Immature natural killer cell (primary cell): ENCODE results near the gene CYP24A1. TPM values are rescaled to one million over a fixed set of nuclear protein-coding genes. Genes with fewer than 3 reads are reported as not detected.

Experiments
- DNase-seq, 3 donors: peaks; one replicate each; pipeline ENCODE4 v3.0.0; 2022; ENCODE audit warnings: mixed read lengths in 1 of 3
- H3K27ac Mint-ChIP-seq, 6 donors: one replicate each; pipeline ENCODE4 v1.8.0; 2020; ENCODE audit warnings: mixed read lengths in 6 of 6, mild to moderate bottlenecking in 5 of 6, inconsistent platforms in 4 of 6, moderate library complexity in 3 of 6
- H3K27me3 Mint-ChIP-seq, 3 donors: one replicate each; pipeline ENCODE4 v1.8.0; 2020 to 2021; ENCODE audit warnings: low read depth in 3 of 3, mild to moderate bottlenecking in 3 of 3, mixed read lengths in 3 of 3, moderate library complexity in 3 of 3, inconsistent platforms in 1 of 3
- H3K36me3 Mint-ChIP-seq, 3 donors: one replicate each; pipeline ENCODE4 v1.8.0; 2020; ENCODE audit warnings: mixed read lengths in 3 of 3, inconsistent platforms in 2 of 3, mild to moderate bottlenecking in 2 of 3
- H3K4me1 Mint-ChIP-seq, 2 donors: one replicate each; pipeline ENCODE4 v1.8.0; 2020; ENCODE audit warnings: inconsistent platforms in 2 of 2, mild to moderate bottlenecking in 2 of 2, mixed read lengths in 2 of 2, moderate library complexity in 1 of 2
- H3K4me3 Mint-ChIP-seq, 5 donors: one replicate each; pipeline ENCODE4 v1.8.0; 2020; ENCODE audit warnings: mild to moderate bottlenecking in 5 of 5, mixed read lengths in 5 of 5, inconsistent platforms in 3 of 5, moderate library complexity in 3 of 5
- H3K9me3 Mint-ChIP-seq, 6 donors: one replicate each; pipeline ENCODE4 v1.8.0; 2020; ENCODE audit warnings: mild to moderate bottlenecking in 6 of 6, mixed read lengths in 6 of 6, inconsistent platforms in 4 of 6, moderate library complexity in 3 of 6
- polyA plus RNA-seq, 3 donors: library from polyadenylated mRNA; unstranded; fragments of 300-500 nt; fragmentation: Illumina TruSeq; gene quantifications; one replicate each; pipeline ENCODE4 v1.2.3, GENCODE V29; 2021

CYP24A1 gene
- polyA plus RNA-seq, 3 donors from 2014 or later: not detected

- H3K27me3 Mint-ChIP-seq: peaks cover 0 to 5% (median 3%) of the 10 kb centered on the region in 3 donors
Measured at GRCh38 chr20:54152227-54153040, 21.4 kb downstream of the CYP24A1 start.

GRCh38 chr20:54151511-54152226, 22.1 kb downstream of the CYP24A1 start:
- Mint-ChIP-seq H3K36me3 (no peaks in the 10 kb centered on the region), H3K27ac (no peak overlapping the region), H3K9me3 (no peaks in the 10 kb centered on the region)

More at GRCh38 chr20:54152227-54153040, 21.4 kb downstream of the CYP24A1 start:
- DNase-seq: no peak
- no peaks in the 10 kb centered on the region for H3K36me3 Mint-ChIP-seq
- no peaks in the 10 kb centered on the region for H3K9me3 Mint-ChIP-seq
- no peaks in the 10 kb centered on the region for H3K4me1 Mint-ChIP-seq
- no peak overlapping the region for H3K27ac Mint-ChIP-seq
- H3K4me3 Mint-ChIP-seq: no peak overlapping the region

GRCh38 chr20:54151075-54151439, 22.7 kb downstream of the CYP24A1 start:
- Mint-ChIP-seq H3K4me3 (no peak overlapping the region), H3K36me3 (no peaks in the 10 kb centered on the region), H3K27ac (no peak overlapping the region), H3K27me3 (peaks cover 0 to 5% (median 3%) of the 10 kb centered on the region in 3 donors), H3K9me3 (no peaks in the 10 kb centered on the region), H3K4me1 (no peaks in the 10 kb centered on the region)
- DNase-seq: no peak

More at GRCh38 chr20:54151511-54152226, 22.1 kb downstream of the CYP24A1 start:
- no peaks in the 10 kb centered on the region for H3K4me1 Mint-ChIP-seq
- no peak for DNase-seq
- no peak overlapping the region for H3K4me3 Mint-ChIP-seq
- peaks cover 0 to 5% (median 3%) of the 10 kb centered on the region in 3 donors for H3K27me3 Mint-ChIP-seq

GRCh38 chr20:54149765-54150264, 24.0 kb downstream of the CYP24A1 start:
- Mint-ChIP-seq H3K27ac (no peak overlapping the region), H3K9me3 (no peaks in the 10 kb centered on the region), H3K4me1 (no peaks in the 10 kb centered on the region), H3K4me3 (no peak overlapping the region), H3K27me3 (peaks cover 0 to 5% (median 3%) of the 10 kb centered on the region in 3 donors), H3K36me3 (no peaks in the 10 kb centered on the region)
- no peak for DNase-seq

- Mint-ChIP-seq H3K36me3 (no peaks in the 10 kb centered on the region), H3K27me3 (peaks cover 0 to 5% (median 3%) of the 10 kb centered on the region in 3 donors), H3K4me3 (no peak overlapping the region), H3K4me1 (no peaks in the 10 kb centered on the region), H3K9me3 (no peaks in the 10 kb centered on the region), H3K27ac (no peak overlapping the region)
- DNase-seq: no peak
Measured at GRCh38 chr20:54148947-54149764, 24.6 kb downstream of the CYP24A1 start.

GRCh38 chr20:54146672-54147071, 27.1 kb downstream of the CYP24A1 start:
- H3K4me1 Mint-ChIP-seq: no peaks in the 10 kb centered on the region
- peaks cover 0 to 7% (median 7%) of the 10 kb centered on the region in 3 donors for H3K27me3 Mint-ChIP-seq
- no peaks in the 10 kb centered on the region for H3K9me3 Mint-ChIP-seq
- no peaks in the 10 kb centered on the region for H3K36me3 Mint-ChIP-seq
- DNase-seq: no peak
- H3K4me3 Mint-ChIP-seq: no peak overlapping the region
- no peak overlapping the region for H3K27ac Mint-ChIP-seq

GRCh38 chr20:54144847-54145414, 28.9 kb downstream of the CYP24A1 start:
- Mint-ChIP-seq H3K9me3 (no peaks in the 10 kb centered on the region), H3K27me3 (peaks cover 0 to 7% (median 6%) of the 10 kb centered on the region in 3 donors), H3K27ac (no peak overlapping the region), H3K36me3 (no peaks in the 10 kb centered on the region), H3K4me1 (no peaks in the 10 kb centered on the region), H3K4me3 (no peak overlapping the region)
- DNase-seq: no peak

- no peaks in the 10 kb centered on the region for H3K36me3 Mint-ChIP-seq
- no peaks in the 10 kb centered on the region for H3K4me1 Mint-ChIP-seq
- no peaks in the 10 kb centered on the region for H3K9me3 Mint-ChIP-seq
- H3K27ac Mint-ChIP-seq: no peak overlapping the region
- H3K4me3 Mint-ChIP-seq: no peak overlapping the region
- no peak for DNase-seq
- peaks cover 3 to 4% (median 3%) of the 10 kb centered on the region in 3 donors for H3K27me3 Mint-ChIP-seq
Measured at GRCh38 chr20:54140927-54141566, 32.7 kb downstream of the CYP24A1 start.

- no peak overlapping the region for H3K27ac Mint-ChIP-seq
- H3K27me3 Mint-ChIP-seq: peaks cover 3 to 4% (median 3%) of the 10 kb centered on the region in 3 donors
- no peak overlapping the region for H3K4me3 Mint-ChIP-seq
- no peaks in the 10 kb centered on the region for H3K36me3 Mint-ChIP-seq
- H3K9me3 Mint-ChIP-seq: no peaks in the 10 kb centered on the region
- no peaks in the 10 kb centered on the region for H3K4me1 Mint-ChIP-seq
- no peak for DNase-seq
Measured at GRCh38 chr20:54140486-54140885, 33.3 kb downstream of the CYP24A1 start.

- H3K36me3 Mint-ChIP-seq: no peaks in the 10 kb centered on the region
- no peak overlapping the region for H3K4me3 Mint-ChIP-seq
- H3K9me3 Mint-ChIP-seq: no peaks in the 10 kb centered on the region
- no peak overlapping the region for H3K27ac Mint-ChIP-seq
- H3K27me3 Mint-ChIP-seq: peaks cover 3 to 4% (median 3%) of the 10 kb centered on the region in 3 donors
- no peak for DNase-seq
- no peaks in the 10 kb centered on the region for H3K4me1 Mint-ChIP-seq
Measured at GRCh38 chr20:54140067-54140466, 33.7 kb downstream of the CYP24A1 start.

- peaks cover 3 to 4% (median 3%) of the 10 kb centered on the region in 3 donors for H3K27me3 Mint-ChIP-seq
- H3K9me3 Mint-ChIP-seq: no peaks in the 10 kb centered on the region
- H3K36me3 Mint-ChIP-seq: no peaks in the 10 kb centered on the region
- DNase-seq: no peak
- no peaks in the 10 kb centered on the region for H3K4me1 Mint-ChIP-seq
- no peak overlapping the region for H3K27ac Mint-ChIP-seq
- H3K4me3 Mint-ChIP-seq: no peak overlapping the region
Measured at GRCh38 chr20:54139188-54139587, 34.6 kb downstream of the CYP24A1 start.

- Mint-ChIP-seq H3K27ac (no peak overlapping the region), H3K27me3 (peaks cover 1 to 3% (median 2%) of the 10 kb centered on the region in 3 donors), H3K36me3 (no peaks in the 10 kb centered on the region), H3K4me3 (no peak overlapping the region), H3K4me1 (no peaks in the 10 kb centered on the region), H3K9me3 (no peaks in the 10 kb centered on the region)
- no peak for DNase-seq
Measured at GRCh38 chr20:54138427-54138826, 35.4 kb downstream of the CYP24A1 start.

- no peak overlapping the region for H3K27ac Mint-ChIP-seq
- H3K9me3 Mint-ChIP-seq: no peaks in the 10 kb centered on the region
- no peak overlapping the region for H3K4me3 Mint-ChIP-seq
- no peak for DNase-seq
- no peaks in the 10 kb centered on the region for H3K4me1 Mint-ChIP-seq
- H3K27me3 Mint-ChIP-seq: peaks cover 0 to 3% (median under 1%) of the 10 kb centered on the region in 3 donors
- H3K36me3 Mint-ChIP-seq: no peaks in the 10 kb centered on the region
Measured at GRCh38 chr20:54137115-54137514, 36.7 kb downstream of the CYP24A1 start.
